GM18951 (cell line): ENCODE results near the gene BFSP2.

Experiments used
- POLR2A ChIP-seq: IDR thresholded peaks from 4 replicates; pipeline ENCODE4 v1.6.1; 2011; ENCODE audit warnings: mild to moderate bottlenecking; ENCODE audit not compliant: insufficient read length, insufficient read depth; ENCODE audit errors: extremely low read depth
- in situ Hi-C: fragments of 300-500 bp; cut with MboI; formaldehyde crosslinking; loops from one replicate; pipeline ENCODE4 v1.12.0; 2022; ENCODE audit warnings: low sequenced_read_pairs, mixed read lengths, inconsistent platforms; ENCODE audit not compliant: unreplicated experiment

Gene BFSP2

DNA sequence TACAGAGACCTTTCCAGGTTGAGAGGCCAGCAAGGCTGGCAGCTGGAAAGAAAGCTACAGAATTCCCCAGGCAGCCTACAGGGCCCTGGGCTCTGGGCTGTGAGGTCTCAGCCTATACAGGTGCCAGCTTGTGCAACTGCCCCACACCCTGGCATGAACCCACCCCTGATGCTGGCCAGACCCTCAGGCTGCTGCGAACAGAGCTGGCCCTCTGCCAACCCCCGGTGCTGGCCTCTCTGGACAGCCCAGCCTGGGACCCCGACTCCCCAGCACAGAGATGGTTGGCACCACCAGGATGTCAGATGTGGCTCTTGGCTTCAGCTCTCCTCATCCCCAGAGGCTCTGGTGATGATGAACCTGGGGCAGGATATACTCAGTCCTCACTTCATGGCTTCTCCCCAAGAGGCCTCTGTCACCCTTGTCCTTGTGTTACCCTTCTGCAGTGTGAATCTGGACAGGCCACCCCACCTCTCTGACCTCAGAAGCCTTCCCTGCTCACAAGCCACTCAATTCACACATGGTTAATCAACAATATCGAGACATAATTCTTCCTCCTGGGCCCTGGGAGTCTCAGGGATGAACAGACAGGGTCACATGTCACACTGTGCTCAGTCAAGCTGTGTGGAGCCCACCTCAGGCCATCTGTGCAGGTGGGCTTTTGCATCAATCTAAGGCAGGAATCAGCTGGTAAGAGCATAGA, 11.0 kb upstream of the BFSP2 start:
- no peak for TF ChIP-seq POLR2A
- in situ Hi-C loops: loop anchor here (10.0 kb wide), 1 partner anchor 344 kb away; no protein-coding TSS in a partner anchor

GRCh38 chr3:133390715-133391114, 9.1 kb upstream of the BFSP2 start:
- in situ Hi-C loops: no loop called here
- no peak for TF ChIP-seq POLR2A

- in situ Hi-C loops: no loop called here
- TF ChIP-seq POLR2A: no peak
These were observed 6.7 kb upstream of the BFSP2 start for GRCh38 chr3:133393204-133393603.

DNA sequence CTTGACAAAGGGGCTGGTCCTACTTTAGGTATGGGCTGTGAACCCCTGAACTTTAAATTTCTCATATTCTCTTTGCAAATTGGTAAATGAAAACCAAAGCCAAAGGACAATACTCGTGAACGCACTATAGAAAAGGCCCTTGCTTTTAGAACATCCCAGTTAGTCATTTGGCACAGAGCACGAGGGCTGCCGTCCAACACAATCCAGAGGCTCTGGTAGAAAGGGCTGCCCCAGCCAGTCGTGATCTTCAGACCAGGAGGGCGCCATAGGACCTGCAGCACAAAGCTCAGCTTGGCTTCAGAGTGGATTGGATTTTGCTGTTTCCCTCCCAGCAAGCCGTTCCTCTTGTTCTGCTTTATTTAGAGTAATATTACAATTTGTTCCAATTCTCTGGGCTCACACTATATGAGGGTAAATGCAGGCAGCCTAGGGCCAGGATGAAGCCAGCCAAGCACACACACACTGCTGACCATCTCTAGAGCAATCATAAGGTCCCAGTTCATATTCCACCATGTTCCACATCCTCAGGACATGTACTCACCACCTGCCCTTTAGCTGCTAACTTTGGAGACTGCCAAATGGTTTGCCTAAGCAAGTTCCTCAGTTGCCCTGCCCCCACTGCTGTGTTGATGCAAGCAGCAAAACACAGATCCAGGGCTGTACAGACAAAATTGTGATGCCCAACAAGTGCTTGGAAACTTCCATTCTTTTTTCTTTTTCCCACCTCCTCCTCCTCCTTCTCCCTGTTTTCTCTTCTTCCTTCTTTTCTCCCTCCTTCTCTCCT, 6.0 kb upstream of the BFSP2 start:
- in situ Hi-C loops: no loop called here
- TF ChIP-seq POLR2A: no peak

GRCh38 chr3:133394561-133395311, 5.1 kb upstream of the BFSP2 start:
- no peak for TF ChIP-seq POLR2A
- in situ Hi-C loops: no loop called here

GRCh38 chr3:133396906-133397305, 3.0 kb upstream of the BFSP2 start:
- in situ Hi-C loops: no loop called here
- TF ChIP-seq POLR2A: no peak

DNA sequence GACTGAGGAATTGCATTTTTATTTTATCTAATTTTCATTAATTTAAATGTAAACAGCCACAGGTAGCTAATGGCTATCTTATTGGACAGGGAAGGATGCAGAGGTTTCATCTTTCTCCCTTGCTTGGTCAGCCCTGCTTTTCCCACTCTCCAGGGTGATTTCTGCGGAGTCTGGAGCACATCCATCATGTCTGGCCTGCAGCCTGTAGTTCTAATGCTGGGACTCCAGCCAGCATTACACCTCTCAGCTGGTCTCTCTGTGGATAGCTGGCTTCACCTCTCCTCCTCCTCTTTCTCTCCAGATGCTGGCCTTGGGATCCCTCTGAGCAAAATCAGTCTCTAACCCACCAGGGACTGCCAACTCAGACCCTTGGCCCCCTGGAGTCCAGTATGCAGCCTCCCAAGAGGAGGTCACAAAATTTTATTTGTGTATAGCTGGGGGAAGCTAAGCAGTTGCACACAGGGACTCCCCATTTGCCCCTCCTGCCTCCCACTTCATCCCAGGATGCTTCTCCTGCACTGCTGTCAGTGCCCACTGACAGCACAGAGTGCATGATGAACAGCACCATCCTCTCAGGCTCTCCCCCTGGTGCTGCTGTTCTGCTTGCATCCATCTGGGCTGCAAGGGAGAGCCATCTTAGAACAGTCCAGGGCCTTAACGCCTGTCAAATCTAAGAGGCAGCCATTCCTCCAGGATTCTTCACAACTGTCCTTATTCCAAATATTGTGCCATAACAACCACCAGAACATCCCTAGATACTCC, 1.7 kb downstream of the BFSP2 start:
- no peak for TF ChIP-seq POLR2A
- in situ Hi-C loops: loop anchor here (10.0 kb wide), 1 partner anchor 667 kb away; no protein-coding TSS in a partner anchor

- in situ Hi-C loops: loop anchor here (10.0 kb wide), 1 partner anchor 670 kb away; no protein-coding TSS in a partner anchor
- TF ChIP-seq POLR2A: no peak
These were observed 5.1 kb downstream of the BFSP2 start for GRCh38 chr3:133404920-133405319.

DNA sequence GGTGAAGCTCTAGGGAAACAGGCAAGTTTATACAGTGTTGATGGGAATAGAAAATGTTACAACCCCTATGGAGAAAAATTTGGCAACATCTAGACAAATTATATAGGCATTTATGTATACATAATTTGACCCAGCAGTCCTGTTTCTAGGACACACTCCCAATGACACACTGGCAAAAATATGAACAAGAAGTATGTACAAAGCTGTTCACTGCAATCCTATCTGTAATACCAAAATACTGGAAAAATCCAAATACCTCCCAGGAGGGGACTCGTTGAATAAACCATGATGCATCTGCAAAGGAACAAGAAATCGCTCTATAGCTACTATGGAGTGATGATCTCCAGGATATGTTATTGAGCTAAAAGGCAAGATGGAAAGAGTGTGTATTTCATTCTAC, 8.5 kb downstream of the BFSP2 start:
- in situ Hi-C loops: loop anchor here (10.0 kb wide), 1 partner anchor 674 kb away; no protein-coding TSS in a partner anchor
- no peak for TF ChIP-seq POLR2A

GRCh38 chr3:133408961-133409360, 9.1 kb downstream of the BFSP2 start:
- in situ Hi-C loops: loop anchor here (10.0 kb wide), 1 partner anchor 674 kb away; no protein-coding TSS in a partner anchor

GRCh38 chr3:133410191-133410892, 10.5 kb downstream of the BFSP2 start:
- no peak for TF ChIP-seq POLR2A
- in situ Hi-C loops: no loop called here

More at GRCh38 chr3:133408961-133409360, 9.1 kb downstream of the BFSP2 start:
- no peak for TF ChIP-seq POLR2A
